Activated CD4-positive, alpha-beta T cell treated with anti-CD3 and anti-CD28 coated beads, Interleukin-2, amount 50 U/mL, for 4 hours (primary cell): ENCODE measurements around the gene CEP89.
"Not testable (repeated sequence)": the region's sequence is repeated elsewhere in the genome, so short reads cannot be mapped to it uniquely, and the experiment has no call there.

Experiments
- DNase-seq, 2 experiments: peaks; one replicate each; pipeline ENCODE4 v3.0.0-alpha.2; 2020

Gene CEP89

DNA sequence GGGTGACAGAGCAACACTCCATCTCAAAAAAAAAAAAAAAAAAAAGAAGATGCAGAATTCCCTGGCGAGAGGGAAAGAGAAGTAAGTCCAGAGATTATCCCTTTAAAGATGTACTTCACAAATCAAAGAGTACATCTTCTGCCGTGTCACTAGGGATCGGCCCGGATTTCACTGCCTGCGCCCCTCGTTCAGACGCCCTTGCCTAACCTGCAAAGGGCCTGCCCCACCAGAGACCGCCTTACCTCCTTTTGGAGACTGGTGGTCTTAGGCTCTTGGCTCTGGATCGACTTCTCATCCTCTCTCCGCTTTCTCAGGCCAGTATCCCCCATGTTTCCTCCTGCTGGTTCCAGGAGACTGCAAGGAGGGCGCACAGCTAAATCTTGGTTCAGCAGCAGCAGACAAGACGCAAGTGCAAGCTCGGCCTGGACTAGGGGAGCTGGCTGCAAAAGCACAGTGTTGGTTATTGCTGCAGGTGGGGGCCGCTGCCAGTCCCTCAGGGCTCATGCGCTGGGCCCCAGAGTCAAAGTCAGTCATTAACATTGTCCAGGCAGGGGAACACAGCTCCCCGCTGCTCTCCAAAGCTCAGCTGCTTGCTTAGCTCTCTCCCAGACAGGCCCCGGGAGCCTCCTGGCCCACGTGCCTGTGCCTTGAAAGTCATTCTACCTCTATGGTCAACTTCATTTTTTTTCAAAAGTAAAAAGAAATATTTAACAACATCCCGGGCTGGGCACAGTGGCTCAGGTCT is 103.4 kb downstream of the CEP89 start:
- DNase-seq: no peak

DNA sequence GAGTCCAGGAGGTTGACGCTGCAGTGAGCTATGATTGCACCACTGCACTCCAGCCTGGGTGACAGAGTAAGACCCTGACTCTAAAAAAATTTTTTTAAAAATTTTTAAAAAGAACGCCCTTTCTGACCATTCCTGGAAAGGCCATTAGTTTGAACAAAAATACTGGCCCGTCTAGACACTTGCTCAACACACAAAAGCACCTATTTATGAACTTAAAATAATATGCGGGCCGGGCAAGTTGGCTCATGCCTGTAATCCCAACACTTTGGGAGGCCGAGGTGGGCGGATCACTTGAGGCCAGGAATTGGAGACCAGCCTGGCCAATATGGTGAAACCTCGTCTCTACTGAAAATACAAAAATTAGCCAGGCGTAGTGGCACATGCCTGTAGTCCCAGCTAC is 104.3 kb downstream of the CEP89 start:
- DNase-seq: not testable (repeated sequence)

DNA sequence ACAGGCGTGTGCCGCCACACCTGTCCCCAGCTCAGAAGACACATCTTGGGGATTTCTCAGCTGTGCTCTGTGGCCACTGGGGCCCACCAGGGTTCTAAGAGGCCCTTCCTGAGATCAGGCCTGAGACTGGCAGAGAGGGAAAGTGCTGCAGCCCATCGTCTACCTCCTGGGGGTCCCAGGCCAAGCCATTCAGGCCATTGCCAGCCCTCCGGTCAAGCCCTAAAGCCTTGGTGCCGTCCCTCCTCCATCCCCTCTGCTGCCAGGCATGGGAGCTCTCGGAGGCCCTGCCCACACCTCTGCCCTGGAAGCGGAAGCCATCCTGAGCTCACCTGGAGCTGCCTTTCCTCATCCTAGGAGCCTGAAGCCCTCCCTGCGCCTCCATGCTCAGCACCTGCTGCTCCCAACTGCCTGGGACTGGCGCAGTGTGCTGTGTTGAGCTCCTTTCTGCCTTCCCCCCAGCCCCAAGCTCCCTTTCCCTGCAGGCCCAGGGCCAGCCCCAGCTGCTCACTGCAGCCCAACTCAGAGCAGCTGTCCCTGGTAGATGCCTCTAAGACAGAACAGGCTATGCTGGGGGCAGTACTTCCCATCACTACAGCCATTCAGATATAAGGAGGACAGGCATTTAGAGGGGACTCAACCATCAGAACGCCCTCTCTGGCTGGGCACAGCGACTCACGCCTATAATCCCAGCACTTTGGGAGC is 105.0 kb downstream of the CEP89 start:
- no peak for DNase-seq

DNA sequence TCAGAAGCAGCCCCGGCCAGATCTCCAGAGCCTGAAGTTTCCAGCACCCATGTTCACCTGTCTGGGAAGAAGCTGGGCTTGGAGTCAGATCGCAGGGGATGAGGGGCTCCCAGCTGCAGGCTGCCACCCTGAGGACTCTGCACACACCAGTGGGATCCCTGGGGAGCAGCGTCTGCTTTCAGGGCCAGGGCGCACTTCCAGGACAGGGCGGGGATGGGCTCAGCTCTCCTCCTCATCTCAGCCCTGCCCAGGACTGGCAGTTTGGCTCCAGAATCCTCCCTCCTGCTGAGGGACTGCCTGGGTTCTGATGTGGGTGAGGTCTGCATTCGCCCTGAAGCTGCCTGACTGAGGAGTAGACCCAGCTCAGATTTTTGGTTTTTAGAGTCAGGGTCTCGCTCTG is 105.7 kb downstream of the CEP89 start:
- no peak for DNase-seq

DNA sequence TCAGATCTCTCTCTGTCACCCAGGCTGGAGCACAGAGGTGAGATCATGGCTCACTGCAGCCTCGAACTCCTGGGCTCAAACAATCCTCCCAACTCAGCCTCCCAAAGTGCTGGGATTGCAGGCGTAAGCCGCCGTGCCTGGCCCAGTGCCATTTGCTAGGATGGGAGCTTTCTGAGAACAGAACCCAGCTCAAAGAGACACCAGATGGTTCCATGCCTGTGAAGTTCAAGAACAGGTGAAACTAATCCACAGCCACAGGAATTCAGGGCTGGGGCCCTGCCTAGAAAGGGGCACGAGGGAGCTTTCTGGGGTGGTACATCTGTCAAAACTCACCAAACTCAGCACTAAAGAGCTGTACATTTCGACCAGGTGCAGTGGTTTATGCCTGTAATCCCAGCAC is 106.4 kb downstream of the CEP89 start:
- no peak for DNase-seq

DNA sequence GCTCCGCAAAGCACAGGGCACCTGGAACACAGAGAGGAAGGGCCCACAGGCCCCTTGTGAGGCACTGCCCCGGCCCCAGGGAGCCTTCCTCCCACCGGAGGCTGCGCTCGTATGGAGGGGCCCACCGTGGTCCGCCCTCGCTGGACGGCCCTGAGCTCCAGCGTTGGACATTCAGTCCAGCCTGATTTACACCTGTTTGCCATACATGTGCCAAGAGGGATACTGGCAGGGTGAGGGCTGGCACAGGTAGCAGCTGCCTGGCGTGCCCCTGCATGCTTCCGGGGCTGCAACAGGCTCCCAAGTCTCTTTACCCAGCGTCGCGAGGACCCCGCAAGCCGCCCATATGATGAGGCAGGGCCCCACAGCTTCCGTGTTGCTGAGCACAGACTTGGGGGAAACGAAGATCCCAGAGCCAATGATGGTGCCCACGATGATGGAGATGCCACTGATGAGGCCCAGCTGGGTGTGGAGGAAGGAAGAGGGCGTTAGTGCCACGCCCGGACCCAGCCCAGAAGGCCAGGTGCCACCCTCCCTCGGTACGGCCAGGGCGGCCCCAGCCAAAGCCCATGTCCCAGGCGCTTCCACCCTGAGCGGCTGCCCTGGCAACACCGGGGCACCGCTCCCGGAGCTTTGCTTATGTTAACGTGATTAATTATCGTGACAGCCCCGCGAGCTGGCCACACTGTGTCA is 107.3 kb downstream of the CEP89 start:
- no peak for DNase-seq

DNA sequence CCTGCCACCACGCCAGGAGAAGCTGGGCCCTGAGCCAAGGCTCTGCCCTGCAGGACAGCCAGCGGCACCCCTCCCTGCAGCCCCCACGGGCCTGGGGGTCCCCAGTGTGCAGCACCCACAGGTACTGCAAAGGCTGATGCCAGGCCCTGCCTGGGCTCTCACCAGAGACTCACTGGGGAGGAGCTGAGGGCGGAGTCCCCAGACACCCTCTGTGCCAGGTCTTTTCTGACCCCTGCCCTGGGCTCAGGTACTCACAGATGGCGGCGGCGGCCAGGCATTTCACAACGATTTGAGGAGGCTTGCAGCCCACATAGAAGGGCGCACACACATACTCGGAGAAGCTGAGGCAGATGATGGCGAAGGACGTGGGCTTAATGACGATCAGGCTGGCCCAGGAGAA is 107.9 kb downstream of the CEP89 start:
- DNase-seq: no peak

DNA sequence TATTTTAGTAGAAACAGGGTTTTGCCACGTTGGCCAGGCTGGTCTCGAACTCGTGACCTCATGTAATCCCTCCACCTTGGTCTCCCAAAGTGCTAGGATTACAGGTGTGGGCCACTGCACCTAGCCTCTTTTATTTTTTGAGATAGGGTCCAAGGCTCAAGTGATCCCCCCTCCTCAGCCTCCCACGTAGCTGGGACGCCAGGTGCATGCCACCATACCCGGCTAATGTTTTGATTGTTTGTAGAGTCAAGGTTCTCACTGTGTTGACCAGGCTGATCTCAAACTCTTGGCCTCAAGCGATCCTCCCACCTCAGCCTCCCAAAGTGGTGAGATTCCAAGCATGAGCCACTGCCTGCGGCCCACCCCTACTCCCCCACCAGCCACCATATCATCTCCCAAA is 108.5 kb downstream of the CEP89 start:
- DNase-seq: no peak

DNA sequence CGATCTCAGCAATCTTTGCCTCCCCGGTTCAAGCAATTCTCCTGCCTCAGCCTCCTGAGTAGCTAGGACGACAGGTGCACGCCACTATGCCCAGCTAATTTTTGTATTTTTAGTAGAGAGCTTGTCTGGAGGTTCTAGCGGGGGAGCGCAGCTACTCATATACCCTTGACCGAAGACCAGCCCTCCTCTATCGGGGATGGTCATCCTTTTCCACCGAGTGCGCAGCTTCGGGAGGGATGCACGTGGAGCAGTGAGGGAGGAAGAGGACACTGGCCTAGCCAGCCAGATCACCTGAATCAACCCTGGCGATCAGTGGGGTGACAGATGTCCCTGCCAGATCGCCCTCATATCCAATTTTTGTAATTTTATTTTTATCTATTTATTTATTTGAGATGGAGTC is 109.0 kb downstream of the CEP89 start:
- no peak for DNase-seq

DNA sequence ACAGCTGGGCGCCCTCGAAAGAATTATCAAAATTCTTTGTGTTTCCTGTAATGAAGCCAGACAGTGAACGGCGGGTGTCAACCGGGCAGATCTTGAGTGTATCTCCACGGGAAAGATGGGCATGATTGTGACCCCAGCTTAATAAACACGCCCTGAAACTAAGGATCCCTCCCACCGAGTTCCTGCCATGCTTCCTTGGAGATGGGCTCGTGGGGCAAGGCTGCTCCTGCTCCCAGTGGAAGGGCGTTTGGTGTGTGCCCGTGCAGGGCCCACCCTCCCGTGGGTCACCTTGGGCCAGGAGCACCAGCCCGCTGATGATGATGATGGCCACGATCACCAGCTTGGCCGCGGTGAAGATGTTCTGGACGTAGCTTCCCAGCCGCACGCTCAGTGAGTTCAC is 109.6 kb downstream of the CEP89 start:
- DNase-seq: no peak

DNA sequence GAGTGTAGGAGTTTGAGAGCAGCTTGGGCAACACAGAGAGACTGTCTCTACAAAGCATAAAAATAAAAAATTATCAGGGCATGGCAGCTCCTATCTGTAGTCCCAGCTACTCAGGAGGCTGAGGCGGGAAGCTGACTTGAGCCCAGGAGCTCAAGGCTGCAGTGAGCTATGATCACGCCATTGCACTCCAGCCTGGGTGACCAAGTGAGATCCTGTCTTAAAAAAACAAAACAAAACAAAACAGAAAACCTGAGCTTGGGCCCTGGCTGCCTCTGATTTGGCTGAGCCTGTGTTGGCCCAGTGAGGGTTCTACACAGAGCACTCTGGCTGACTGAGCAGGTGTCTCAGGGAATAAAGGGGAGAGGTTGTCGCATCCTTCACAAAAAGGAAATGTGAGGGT is 110.2 kb downstream of the CEP89 start:
- DNase-seq: no peak

DNA sequence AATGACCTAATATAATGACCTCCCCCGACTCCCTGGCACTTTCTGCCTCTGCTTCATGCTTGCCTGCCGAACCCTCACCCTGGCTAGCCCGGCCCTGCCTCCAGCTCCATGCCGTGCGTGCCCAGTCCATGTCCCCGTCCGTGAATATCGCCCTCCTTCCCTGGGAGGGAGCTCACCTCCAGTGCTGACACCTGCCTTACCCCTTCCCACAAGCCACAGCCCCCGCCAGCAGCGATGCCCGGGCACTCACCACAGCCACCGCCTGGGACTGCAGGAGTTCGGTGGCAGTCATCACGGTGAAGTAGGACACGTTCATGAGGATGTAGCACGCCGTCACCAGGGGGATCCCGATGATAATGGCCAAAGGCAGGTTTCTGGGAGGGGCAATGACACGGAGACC is 112.2 kb downstream of the CEP89 start:
- DNase-seq: no peak

DNA sequence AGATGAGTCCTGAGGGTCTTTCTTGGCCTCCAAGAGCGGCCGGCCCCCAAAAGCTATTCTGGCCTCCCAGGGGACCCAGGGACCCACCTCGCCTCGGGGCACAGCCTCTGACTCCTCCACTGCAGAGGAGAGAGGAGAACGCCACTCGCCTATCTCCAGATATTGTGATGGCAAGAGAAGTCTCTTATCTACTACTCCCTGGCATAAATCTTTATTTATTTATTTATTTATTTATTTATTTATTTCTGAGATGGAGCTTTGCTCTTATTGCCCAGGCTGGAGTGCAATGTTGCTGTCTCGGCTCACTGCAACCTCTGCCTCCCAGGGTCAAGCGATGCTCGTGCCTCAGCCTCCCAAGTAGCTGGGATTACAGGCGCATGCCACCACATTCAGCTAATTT is 113.2 kb downstream of the CEP89 start:
- no peak for DNase-seq

DNA sequence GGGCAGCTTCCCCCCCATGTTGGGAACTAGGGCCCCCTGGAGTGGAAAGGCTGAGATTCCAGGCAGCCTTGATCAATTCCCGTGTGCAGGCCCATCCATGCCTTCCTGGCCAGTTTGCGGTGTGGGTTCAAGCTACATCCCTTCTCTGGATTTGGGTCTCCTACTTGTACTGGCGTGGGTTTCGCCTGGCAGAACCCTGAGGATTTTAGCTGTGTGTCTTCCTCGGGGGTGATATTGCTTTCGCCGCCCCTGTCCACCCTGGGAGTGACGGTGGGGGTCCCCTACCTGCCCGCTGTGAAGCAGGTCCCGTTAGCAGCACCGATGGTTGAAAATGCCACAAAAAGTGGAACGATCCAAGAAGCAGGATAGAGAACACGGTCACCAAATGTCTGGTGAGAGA is 113.6 kb downstream of the CEP89 start:
- no peak for DNase-seq

DNA sequence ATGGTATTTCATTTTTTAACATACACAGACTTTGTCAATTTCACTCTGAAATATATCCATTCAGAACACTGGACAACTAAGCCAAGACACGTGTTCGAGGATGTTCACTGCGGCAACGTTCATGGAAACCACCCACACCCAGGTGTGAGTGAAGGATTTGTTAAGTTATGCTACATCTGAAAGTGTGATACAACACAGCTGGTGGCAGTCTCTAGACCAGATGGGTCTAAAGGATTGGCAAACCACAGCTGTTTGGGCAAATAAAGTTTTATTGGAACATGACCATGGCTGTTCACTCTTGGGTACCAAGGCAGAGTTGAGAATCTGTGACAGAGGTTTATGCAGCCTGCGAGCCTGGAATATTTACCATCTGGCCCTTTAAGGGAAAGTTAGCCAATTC is 114.2 kb downstream of the CEP89 start:
- no peak for DNase-seq

DNA sequence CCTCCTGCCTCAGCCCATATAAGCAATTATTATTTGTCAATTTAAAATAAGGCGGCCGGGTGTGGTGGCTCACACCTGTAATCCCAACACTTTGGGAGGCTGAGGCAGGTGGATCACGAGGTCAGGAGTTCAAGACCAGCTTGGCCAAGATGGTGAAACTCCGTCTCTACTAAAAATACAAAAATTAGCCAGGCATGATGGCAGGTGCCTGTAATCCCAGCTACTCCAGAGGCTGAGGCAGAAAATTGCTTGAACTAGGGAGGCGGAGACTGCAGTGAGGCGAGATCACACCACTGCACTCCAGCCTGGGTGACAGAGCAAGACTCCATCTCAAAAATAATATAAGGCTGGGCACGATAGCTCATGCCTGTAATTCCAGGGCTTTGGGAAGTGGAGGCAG is 114.9 kb downstream of the CEP89 start:
- DNase-seq: not testable (repeated sequence)

DNA sequence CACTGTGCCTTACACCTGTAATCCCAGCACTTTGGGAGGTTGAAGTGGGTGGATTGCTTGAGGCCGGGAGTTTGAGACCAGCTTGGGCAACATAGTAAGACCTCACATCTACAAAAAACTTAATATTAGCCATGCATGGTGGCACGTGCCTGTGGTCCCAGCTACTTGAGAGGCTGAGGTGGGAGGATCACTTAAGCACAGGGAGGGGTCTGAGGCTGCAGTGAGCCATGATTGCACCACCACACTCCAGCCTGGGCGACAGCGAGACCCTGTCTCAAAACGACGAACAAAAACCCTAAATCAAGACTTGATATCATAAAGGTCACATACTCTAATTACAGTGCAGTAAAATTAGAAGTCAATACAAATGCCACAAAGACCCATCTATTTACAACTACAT is 119.5 kb downstream of the CEP89 start:
- DNase-seq: no peak

DNA sequence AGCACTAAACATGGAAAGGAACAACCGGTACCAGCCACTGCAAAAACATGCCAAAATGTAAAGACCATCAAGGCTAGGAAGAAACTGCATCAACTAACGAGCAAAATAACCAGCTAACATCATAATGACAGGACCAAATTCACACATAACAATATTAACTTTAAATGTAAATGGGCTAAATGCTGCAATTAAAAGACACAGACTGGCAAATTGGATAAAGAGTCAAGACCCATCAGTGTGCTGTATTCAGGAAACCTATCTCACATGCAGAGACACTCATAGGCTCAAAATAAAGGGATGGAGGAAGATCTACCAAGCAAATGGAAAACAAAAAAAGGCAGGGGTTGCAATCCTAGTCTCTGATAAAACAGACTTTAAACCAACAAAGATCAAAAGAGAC is 123.7 kb downstream of the CEP89 start:
- not testable (repeated sequence) for DNase-seq

DNA sequence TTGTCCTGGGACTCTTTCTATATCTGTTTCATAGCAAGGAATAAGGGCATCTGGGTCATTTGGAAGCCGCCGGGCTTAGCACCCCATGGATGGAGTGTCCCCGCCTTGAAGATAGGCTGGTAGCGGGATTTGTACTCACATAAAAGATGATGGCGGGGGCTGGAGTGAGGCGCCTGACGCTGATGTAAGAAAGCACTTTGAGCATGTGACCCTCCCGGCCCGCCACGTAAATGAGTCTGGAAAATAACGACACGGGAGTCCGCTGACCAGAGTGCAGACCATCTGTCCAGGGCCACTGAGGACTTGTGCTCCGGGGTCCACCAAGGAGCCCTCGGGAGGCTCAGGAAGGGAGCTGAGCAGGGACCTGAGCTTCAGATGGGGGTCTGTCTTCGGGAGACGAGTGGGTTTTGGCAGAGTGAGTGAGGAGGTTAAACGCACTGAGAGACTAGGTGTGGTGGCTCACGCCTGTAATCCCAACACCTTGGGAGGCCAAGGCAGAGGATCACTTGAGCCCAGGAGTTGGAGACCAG is 128.0 kb downstream of the CEP89 start:
- no peak for DNase-seq

DNA sequence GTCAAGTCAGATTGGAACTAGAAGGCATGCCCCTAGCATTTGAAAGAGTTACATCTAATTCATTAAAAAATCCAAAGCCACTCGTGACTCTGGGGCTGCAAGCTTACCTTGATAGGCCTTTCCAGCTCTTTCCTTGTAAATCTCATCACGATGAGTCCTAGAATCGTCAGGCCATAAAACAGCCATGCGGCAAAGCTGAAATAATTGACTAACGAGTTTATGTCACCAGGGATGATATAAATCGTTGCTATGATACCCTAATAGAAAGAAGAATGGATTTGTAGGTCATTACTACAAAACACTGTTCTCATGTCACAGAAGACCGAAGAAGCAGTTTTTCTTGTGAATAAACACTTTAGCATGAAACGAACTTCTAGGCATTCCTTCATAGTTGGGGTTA is 129.7 kb downstream of the CEP89 start:
- DNase-seq: no peak

DNA sequence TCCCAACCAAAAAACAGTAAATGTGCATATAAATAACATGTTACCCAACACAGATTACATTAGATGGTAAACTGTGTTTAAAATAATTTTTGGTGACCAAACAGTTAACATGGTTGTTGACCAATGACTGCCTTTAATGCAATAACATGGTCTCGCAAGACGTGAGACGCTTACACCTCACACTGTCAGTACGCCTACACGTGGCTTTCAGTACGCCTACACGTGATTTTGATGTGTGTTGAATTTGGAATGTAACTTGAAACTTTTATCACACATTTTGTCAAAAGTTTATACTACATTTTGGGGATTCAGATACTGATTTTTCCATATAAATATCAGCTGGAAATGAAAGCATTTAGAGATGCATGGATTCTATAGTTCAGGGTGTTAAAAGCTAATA is 134.2 kb downstream of the CEP89 start:
- DNase-seq: no peak

DNA sequence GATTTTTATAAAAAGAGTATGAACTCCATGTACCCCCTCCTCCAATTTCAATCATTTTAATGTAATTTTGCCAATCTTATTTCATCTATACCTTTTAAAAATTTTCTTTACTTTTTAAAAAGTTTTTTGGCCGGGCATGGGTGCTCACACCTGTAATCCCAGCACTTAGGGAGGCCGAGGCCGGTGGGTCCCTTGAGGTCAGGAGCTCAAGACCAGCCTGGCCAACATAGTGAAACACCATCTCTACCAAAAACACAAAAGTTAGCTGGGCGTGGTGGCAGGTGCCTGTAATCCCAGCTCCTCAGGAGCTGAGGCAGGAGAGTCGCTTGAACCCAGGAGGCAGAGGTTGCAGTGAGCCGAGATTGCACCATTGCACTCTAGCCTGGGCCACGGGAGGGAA is 138.4 kb downstream of the CEP89 start:
- DNase-seq: not testable (repeated sequence)

DNA sequence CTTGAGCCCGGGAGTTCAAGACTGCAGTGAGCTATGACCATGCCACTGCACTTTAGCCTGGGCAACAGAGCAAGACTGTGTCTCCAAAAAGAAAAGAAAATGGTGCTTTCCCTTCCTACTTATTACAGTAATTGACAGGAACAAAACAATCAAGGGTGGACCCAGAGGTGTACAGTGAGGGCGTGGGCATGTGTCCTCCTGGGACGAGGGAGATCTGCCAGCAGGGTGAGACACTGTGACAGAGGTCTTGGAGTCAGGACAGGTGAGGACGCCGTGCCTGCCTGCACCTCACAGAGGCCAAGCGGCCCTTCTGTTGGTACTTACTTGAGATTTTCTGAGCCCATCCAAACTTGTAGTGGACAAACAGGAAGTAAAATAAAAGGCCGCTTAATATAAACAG is 138.9 kb downstream of the CEP89 start:
- DNase-seq: not testable (repeated sequence)

DNA sequence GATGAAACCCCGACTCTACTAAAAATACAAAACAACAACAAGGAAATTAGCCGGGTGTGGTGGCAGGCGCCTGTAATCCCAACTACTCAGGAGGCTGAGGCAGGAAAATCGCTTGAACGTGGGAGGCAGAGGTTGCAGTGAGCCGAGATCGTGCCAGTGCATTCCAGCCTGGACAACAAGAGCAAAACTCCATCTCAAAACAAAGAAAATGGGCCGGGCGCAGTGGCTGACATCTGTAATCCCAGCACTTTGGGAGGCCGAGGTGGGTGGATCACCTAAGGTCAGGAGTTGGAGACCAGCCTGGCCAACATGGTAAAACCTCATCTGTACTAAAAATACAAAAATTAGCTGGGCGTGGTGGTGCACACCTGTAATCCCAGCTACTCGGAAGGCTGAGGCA is 139.7 kb downstream of the CEP89 start:
- not testable (repeated sequence) for DNase-seq
